CD4-positive, alpha-beta T cell (primary cell): Measurements from ENCODE around the gene ATF1. TPM values are rescaled to one million over a fixed set of nuclear protein-coding genes. Genes with fewer than 3 reads are reported as not detected.

ENCODE experiments used
- ATAC-seq: fragments of 200-7000 bp; cut with Tn5 transposase; one replicate; pipeline ENCODE4 v1.10.0; 2022; ENCODE audit warnings: mild to moderate bottlenecking; ENCODE audit not compliant: poor library complexity
- CTCF ChIA-PET: fragments of 350-600 bp; sonication (Branson Sonifier 250); formaldehyde crosslinking; loops from one replicate; lab custom pipeline; 2021; ENCODE audit warnings: antibody characterized with exemption, inconsistent platforms; lab: Charles Lee
- POLR2A ChIA-PET: fragments of 350-600 bp; sonication (Branson Sonifier 250); formaldehyde crosslinking; loops from one replicate; lab custom pipeline; 2021; ENCODE audit warnings: antibody characterized with exemption, inconsistent platforms; lab: Charles Lee
- DNase-seq, 14 experiments: peaks; one replicate each; pipeline ENCODE4 v3.0.0-alpha.2; 2013 to 2020; ENCODE audit warnings: mixed read lengths in 2 of 14
- H3K27ac ChIP-seq, 2 donors: one replicate each; pipeline versions ENCODE4 v1.5.1 to v1.7.0; 2013; ENCODE audit warnings: low read length in 2 of 2, low read depth in 1 of 2, mild to moderate bottlenecking in 1 of 2
- H3K27me3 ChIP-seq, 2 experiments: 1 replicate in 1 of 2; 2 replicates in 1 of 2; pipeline versions ENCODE4 v1.6.1 to v1.7.0; 2013; ENCODE audit warnings: low read length in 2 of 2, control low read depth in 1 of 2, mild to moderate bottlenecking in 1 of 2, moderate library complexity in 1 of 2; ENCODE audit not compliant: insufficient read depth in 2 of 2, control insufficient read depth in 1 of 2
- H3K36me3 ChIP-seq: one replicate; pipeline ENCODE4 v1.6.1; 2013; ENCODE audit warnings: low read length, control low read depth; ENCODE audit not compliant: insufficient read depth
- H3K4me1 ChIP-seq: one replicate; pipeline ENCODE4 v1.6.1; 2013; ENCODE audit warnings: low read length, control low read depth; ENCODE audit not compliant: insufficient read depth
- H3K4me3 ChIP-seq: one replicate; pipeline ENCODE4 v1.5.1; 2013; ENCODE audit warnings: mild to moderate bottlenecking, low read length, moderate library complexity
- H3K9me3 ChIP-seq, 2 experiments: 1 replicate in 1 of 2; 2 replicates in 1 of 2; pipeline versions ENCODE4 v1.6.1 to v1.7.0; 2013; ENCODE audit warnings: low read length in 2 of 2, mild to moderate bottlenecking in 2 of 2, control low read depth in 1 of 2, moderate library complexity in 1 of 2; ENCODE audit not compliant: control insufficient read depth in 1 of 2, insufficient read depth in 1 of 2
- H3K27ac Mint-ChIP-seq: one replicate; pipeline ENCODE4 v1.8.0; 2020; ENCODE audit warnings: mixed read lengths
- H3K27me3 Mint-ChIP-seq: one replicate; pipeline ENCODE4 v1.8.0; 2021; ENCODE audit warnings: mixed read lengths
- H3K36me3 Mint-ChIP-seq: one replicate; pipeline ENCODE4 v1.8.0; 2021; ENCODE audit warnings: low read depth, mixed read lengths
- H3K4me1 Mint-ChIP-seq: one replicate; pipeline ENCODE4 v1.8.0; 2021; ENCODE audit warnings: low read depth, mixed read lengths
- H3K4me3 Mint-ChIP-seq: one replicate; pipeline ENCODE4 v1.8.0; 2020; ENCODE audit warnings: mild to moderate bottlenecking, mixed read lengths
- H3K9me3 Mint-ChIP-seq: one replicate; pipeline ENCODE4 v1.8.0; 2020; ENCODE audit warnings: mixed read lengths
- intact Hi-C, 2 experiments: fragments of 100-400 bp; cut with DNase I in 1 of 2; cut with micrococcal nuclease in 1 of 2; formaldehyde crosslinking; loops; one replicate each; pipeline versions ENCODE4 v1.15.1 to v1.9.0; 2023 to 2025; cut with DNase I, micrococcal nuclease
- total RNA-seq, 174 experiments: library from RNA in 2 of 174; stranded (reverse) in 2 of 174; gene quantifications; one replicate each; pipeline ENCODE4 v1.2.3 and lab custom pipeline; 2021 to 2026
- TF ChIP-seq, protein P1 (sequence below): fragments of 200-600 bp; IDR thresholded peaks from one replicate; pipeline ENCODE4 v1.8.0; 2022; ENCODE audit warnings: antibody characterized with exemption, mild to moderate bottlenecking

The ATF1 gene
- total RNA-seq, 2 experiments from 2014 or later: 11.3 TPM

GRCh38 chr12:50725011-50725942, 38.6 kb upstream of the ATF1 start:
- H3K4me3 ChIP-seq: no peak overlapping the region
- Mint-ChIP-seq H3K9me3 (no peaks in the 10 kb centered on the region), H3K27me3 (no peaks in the 10 kb centered on the region), H3K27ac (no peak overlapping the region), H3K4me1 (no peaks in the 10 kb centered on the region), H3K4me3 (no peak overlapping the region), H3K36me3 (peaks cover 88% of the 10 kb centered on the region)
- peaks cover 95% of the 10 kb centered on the region for H3K36me3 ChIP-seq
- H3K27me3 ChIP-seq: no peaks in the 10 kb centered on the region
- TF ChIP-seq, protein P1, sequence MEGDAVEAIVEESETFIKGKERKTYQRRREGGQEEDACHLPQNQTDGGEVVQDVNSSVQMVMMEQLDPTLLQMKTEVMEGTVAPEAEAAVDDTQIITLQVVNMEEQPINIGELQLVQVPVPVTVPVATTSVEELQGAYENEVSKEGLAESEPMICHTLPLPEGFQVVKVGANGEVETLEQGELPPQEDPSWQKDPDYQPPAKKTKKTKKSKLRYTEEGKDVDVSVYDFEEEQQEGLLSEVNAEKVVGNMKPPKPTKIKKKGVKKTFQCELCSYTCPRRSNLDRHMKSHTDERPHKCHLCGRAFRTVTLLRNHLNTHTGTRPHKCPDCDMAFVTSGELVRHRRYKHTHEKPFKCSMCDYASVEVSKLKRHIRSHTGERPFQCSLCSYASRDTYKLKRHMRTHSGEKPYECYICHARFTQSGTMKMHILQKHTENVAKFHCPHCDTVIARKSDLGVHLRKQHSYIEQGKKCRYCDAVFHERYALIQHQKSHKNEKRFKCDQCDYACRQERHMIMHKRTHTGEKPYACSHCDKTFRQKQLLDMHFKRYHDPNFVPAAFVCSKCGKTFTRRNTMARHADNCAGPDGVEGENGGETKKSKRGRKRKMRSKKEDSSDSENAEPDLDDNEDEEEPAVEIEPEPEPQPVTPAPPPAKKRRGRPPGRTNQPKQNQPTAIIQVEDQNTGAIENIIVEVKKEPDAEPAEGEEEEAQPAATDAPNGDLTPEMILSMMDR: no peak
- H3K9me3 ChIP-seq: no peaks in the 10 kb centered on the region
- ATAC-seq (no peak), DNase-seq (no peak)
- POLR2A ChIA-PET: no interaction called here
- no peaks in the 10 kb centered on the region for H3K4me1 ChIP-seq
- intact Hi-C loops: no loop called here
- H3K27ac ChIP-seq: no peak overlapping the region
- CTCF ChIA-PET: interaction anchor here (1.0 kb wide), 1 partner anchor 9 kb away, joined by 3 read pairs; no protein-coding TSS in a partner anchor

- H3K4me3 ChIP-seq: no peak overlapping the region
- ATAC-seq (no peak), DNase-seq (no peak)
- no peaks in the 10 kb centered on the region for H3K4me1 ChIP-seq
- no peaks in the 10 kb centered on the region for H3K27me3 ChIP-seq
- CTCF ChIA-PET: interaction anchor here (1.1 kb wide), 1 partner anchor 32 kb away, joined by 3 read pairs; no protein-coding TSS in a partner anchor
- no peaks in the 10 kb centered on the region for H3K27me3 Mint-ChIP-seq
- H3K27ac Mint-ChIP-seq: no peak overlapping the region
- H3K36me3 Mint-ChIP-seq: peaks cover 91% of the 10 kb centered on the region
- no peaks in the 10 kb centered on the region for H3K9me3 Mint-ChIP-seq
- POLR2A ChIA-PET: no interaction called here
- TF ChIP-seq, protein P1: no peak
- H3K4me1 Mint-ChIP-seq: no peaks in the 10 kb centered on the region
- no peaks in the 10 kb centered on the region for H3K9me3 ChIP-seq
- H3K36me3 ChIP-seq: peaks cover 94% of the 10 kb centered on the region
- no peak overlapping the region for H3K27ac ChIP-seq
- intact Hi-C loops: no loop called here
- H3K4me3 Mint-ChIP-seq: no peak overlapping the region
Observed at GRCh38 chr12:50727466-50727865, 36.4 kb upstream of the ATF1 start.

DNA sequence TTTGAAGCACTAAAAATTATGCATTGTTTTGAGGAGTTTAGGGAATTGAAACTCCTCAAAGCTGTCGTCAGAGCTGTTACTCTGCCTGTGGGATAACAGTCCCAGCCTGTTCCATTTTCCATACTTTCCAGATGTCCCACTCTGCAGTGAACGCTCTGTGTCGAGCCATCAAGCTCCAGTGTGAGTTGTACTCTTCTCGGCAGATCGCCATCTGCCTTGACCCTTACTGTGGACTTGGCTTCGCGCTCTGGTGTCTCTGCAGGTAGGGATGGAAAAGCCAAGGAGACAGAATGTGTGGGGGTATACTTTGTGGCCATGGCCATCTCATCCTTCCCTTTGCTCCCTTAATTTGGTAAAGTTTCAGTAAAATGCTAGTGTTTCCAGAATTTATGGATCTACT, 35.5 kb upstream of the ATF1 start:
- Mint-ChIP-seq H3K27ac (no peak overlapping the region), H3K4me3 (no peak overlapping the region), H3K36me3 (peaks cover 91% of the 10 kb centered on the region), H3K27me3 (no peaks in the 10 kb centered on the region), H3K4me1 (no peaks in the 10 kb centered on the region), H3K9me3 (no peaks in the 10 kb centered on the region)
- H3K27me3 ChIP-seq: no peaks in the 10 kb centered on the region
- DNase-seq: no peak
- H3K36me3 ChIP-seq: peaks cover 93% of the 10 kb centered on the region
- CTCF ChIA-PET: interaction anchor here (1.1 kb wide), 1 partner anchor 33 kb away, joined by 3 read pairs; no protein-coding TSS in a partner anchor
- ATAC-seq: no peak
- no peaks in the 10 kb centered on the region for H3K9me3 ChIP-seq
- POLR2A ChIA-PET: no interaction called here
- H3K4me3 ChIP-seq: no peak overlapping the region
- TF ChIP-seq, protein P1: no peak
- intact Hi-C loops: no loop called here
- no peaks in the 10 kb centered on the region for H3K4me1 ChIP-seq
- no peak overlapping the region for H3K27ac ChIP-seq
